ENCODE data around the gene NOC4L.

DNA sequence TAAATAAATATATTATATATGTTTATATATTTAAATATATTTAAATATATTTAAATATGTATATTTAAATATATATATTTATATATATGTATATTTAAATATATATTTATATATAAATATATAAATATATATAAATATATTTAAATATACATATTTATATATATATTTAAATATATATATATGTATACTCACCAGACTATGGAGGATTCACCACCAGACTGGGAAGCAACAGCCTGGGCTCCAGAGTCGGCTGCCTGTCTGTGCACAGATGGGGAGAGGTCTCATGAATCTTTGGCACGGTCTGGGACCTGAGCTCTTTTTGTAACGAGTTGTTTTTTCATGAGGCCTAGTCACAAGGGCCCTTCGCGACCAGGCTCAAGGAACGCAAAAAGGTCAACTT, 21.3 kb downstream of the NOC4L start:
- TF ChIP-seq, protein P1, sequence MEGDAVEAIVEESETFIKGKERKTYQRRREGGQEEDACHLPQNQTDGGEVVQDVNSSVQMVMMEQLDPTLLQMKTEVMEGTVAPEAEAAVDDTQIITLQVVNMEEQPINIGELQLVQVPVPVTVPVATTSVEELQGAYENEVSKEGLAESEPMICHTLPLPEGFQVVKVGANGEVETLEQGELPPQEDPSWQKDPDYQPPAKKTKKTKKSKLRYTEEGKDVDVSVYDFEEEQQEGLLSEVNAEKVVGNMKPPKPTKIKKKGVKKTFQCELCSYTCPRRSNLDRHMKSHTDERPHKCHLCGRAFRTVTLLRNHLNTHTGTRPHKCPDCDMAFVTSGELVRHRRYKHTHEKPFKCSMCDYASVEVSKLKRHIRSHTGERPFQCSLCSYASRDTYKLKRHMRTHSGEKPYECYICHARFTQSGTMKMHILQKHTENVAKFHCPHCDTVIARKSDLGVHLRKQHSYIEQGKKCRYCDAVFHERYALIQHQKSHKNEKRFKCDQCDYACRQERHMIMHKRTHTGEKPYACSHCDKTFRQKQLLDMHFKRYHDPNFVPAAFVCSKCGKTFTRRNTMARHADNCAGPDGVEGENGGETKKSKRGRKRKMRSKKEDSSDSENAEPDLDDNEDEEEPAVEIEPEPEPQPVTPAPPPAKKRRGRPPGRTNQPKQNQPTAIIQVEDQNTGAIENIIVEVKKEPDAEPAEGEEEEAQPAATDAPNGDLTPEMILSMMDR (IDR thresholded peaks at IDR 0.05), result no peak
- no peak for TF ChIP-seq POLR2A (IDR thresholded peaks at IDR 0.05)

Data from right lobe of liver (tissue), 4 donors.